Fibroblast of peridontal ligament (primary cell): ENCODE measurements around the gene CD300LF.

Experiments
- DNase-seq: peaks from one replicate; pipeline ENCODE4 v3.0.0-alpha.2; 2010; ENCODE audit errors: extremely low read depth

Gene CD300LF

GRCh38 chr17:74729866-74730265, 17.1 kb upstream of the CD300LF start:
- DNase-seq, result no peak

DNA sequence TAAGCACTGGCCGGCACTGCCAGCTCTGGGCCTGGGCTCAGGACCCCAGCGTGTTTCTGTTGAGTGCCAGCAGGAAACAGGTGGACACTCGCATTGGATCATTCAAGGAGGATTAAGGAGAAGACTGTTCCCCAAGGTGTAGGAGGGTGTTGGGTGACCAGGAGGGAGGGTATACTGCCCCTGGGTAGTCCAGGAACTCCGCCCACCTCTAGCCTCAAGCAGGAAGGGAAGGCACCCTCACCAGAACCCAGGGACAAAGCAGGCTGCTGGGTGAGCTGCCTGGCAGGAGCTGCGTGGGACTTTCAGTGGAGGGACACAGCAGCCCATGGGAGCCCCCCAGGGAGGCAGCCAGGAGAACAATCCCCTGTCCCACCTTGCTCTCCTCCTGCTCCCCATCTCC, 16.6 kb upstream of the CD300LF start:
- DNase-seq, result no peak

- DNase-seq, result no peak
Measured at GRCh38 chr17:74728702-74729075, 16.0 kb upstream of the CD300LF start.

- DNase-seq, result no peak
Measured at GRCh38 chr17:74728033-74728701, 15.4 kb upstream of the CD300LF start.

GRCh38 chr17:74725111-74725510, 12.4 kb upstream of the CD300LF start:
- no peak for DNase-seq

DNA sequence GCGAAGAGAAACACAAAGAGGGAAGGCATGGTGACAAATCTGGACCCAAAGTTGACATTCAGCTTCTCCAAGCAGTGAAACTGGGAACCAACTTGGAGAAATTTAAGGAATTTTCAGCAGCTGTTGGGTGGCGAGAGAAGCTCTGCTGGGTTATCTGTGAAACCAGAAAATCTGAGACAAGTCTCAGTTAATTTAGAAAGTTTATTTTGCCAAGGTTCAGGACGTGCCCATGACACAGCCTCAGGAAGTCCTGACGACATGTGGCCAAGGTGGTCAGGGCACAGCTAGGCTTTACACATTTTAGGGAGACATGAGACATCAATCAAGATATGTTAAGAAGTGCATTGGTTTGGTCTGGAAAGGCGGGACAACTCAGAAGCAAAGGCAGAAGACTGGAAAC, 11.2 kb upstream of the CD300LF start:
- DNase-seq, result no peak

DNA sequence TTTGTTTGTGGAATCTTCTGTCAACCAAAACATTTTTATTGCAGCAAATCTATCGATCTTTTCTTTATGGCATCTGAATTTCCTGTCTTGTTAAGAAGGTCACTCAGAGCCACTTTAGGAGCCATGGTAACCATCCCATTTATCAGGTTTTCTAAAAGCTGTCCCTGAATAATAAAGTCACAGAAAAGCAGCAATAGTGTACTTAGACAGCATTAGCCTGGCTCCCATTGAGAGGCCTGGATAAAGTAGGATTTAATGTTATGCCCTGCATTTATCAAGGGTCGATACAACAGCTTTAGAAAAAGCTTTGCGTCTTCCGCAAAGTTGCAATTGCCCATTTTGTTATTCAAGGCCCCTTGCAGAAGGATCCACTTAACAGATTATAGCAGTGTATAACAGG, 10.1 kb upstream of the CD300LF start:
- DNase-seq, result no peak

DNA sequence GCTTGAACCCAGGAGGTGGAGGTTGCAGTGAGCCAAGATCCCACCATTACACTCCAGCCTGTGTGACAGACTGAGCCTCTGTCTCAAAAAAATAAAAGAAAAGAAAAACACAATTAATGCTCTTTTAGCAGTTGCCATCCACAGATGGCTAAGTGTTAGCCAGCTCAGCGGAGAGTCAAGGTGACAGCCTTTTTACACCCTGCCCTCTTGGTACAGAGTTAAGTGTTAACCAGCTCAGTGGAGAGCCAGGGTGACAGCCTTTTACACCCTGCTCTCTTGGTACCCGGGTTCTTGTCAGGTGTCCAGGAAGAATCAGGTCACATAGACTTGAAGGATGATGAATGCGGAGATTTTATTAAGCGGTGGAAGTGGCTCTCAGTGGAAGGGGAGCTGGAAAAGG, 7.8 kb upstream of the CD300LF start:
- no peak for DNase-seq

- no peak for DNase-seq
Measured at GRCh38 chr17:74715144-74715543, 2.4 kb upstream of the CD300LF start.

DNA sequence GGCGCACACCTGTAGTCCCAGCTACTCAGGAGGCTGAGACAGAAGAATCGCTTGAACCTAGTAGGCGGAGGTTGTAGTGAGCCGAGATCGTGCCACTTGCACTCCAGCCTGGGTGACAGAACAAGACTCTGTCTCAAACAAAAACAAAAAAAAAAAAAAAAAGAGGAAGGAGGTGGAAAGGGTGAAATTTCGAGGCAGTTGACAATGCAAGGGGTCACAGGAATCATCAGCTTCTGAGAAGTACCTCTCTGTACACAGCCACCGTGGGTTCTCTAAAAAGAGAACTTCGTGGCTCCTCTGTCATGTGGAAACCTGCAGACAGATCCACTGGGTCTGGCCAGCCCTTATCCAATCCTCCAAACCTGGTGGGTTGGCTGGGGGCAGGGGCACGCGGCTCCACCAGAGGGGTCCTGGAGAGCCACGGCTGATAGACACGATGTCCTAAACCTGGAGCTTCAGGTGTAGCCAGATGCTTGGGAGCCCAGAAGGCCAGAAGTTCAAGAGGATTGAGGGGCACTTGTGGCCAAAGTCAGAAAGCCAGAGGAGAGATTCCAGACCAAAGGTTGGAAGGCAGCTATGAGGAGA, 540 bp upstream of the CD300LF start:
- no peak for DNase-seq

GRCh38 chr17:74712301-74712700, 422 bp downstream of the CD300LF start:
- DNase-seq, result no peak

- no peak for DNase-seq
Measured at GRCh38 chr17:74711058-74711824, 1.5 kb downstream of the CD300LF start.

DNA sequence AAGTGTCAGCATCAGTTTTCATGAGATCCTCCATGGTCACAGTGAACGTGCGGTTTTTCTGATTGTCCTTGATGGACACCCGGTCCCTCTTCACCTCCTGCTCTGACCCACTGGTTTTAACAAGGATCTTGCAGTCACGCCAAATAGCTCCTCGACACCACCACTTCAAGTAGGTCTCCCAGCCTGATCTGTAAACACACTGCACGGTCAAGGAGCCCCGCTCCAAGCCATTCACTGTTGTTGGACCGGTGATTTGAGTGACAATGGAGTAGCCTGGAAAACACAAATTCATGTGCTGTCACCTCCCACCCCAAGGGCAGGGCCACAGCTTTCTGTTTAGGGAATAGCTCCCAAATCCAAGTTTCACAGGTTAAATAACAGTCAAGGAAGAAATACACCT, 8.2 kb downstream of the CD300LF start:
- DNase-seq, result no peak

DNA sequence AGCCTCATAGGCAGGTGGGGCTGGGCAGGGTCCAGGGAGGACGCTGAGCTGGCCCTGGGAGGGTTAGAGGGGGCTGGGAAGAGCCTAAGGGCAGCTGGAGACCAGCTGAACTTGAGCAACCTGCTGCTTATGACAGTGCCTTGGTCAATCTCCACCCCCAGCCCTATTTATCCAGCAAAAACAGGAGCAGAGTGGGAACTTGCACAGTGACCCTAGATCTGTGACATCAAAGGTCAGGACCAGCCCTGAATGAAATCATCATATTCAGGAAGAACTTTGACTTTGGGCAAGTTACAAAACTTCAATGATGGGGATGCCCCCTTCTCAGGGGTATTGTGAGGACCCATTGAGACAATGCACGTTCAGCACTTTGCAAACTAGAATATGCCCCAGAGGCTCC, 9.4 kb downstream of the CD300LF start:
- no peak for DNase-seq

DNA sequence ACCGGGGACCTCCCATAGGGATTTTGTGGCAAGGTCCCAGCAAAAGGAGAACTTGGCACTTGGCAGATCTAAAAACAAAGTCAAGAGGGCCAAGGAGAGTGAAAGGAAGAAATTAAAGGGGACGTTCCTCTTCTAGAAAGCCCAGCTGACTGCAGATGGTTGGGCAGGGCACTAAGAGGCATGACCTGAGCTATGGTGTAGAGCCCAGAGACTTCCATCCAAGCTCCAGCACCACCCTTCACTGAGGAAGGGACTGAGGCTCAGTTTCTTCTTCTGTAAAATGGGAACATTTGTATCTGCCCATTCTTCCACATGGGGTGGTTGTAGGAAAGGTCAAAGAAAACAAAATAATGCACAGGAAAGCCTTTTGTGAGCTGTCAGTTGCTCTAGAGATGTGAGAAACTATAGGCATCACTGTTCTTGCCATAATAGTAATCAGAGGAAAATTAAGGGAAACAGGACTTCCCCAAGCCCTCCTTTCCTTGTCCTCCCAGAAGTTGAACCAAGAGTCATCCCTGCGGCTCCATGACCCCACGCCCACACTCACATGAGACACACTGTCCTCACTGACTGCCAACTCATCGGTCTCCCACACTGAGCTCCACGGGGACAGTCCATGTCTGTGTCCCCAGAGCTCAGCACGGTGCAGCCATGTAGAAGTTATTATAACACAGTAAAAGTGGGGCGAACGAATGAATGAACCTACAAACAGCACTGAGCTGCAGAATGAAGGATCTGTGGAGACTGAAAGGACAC, 10.4 kb downstream of the CD300LF start:
- no peak for DNase-seq

DNA sequence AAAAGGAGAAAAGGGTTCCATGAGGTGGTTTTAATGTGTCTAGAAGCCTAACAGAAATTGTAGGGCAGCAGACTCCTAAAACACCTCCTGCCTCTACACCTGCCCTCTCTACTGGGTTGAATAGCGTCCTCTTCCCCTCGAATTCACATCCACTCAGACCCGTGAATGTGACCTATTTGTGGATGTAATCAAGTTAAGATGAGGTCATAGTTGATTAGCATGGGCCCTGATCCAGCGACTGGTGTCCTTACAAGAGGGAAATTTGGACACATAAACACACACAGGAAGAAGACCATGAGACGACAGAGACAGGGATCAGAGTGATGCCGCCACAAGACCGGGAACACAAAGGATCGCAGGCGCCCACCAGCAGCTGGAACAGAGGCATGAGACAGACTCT, 13.5 kb downstream of the CD300LF start:
- no peak for DNase-seq

DNA sequence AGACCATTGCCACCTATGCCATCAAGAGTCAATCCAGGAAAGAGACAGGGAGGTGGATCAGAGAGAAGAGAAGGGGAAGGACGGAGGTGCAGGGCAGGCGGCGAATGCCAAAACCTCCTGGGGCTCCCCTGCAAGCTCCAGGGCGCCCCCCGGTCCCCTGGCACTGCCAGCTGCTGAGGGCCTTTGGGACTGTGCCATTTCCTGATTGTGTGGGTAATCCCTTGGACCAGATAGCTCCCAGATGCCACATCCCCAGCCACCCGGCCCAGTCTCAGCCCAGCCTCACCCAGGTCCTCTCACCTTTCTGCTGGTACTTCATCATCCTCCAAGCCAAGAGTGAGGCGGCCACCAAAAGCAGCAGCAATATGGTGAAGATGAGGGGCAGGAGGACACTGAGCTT, 14.7 kb downstream of the CD300LF start:
- DNase-seq, result no peak

- DNase-seq, result no peak
Measured at GRCh38 chr17:74697515-74697914, 15.2 kb downstream of the CD300LF start.

DNA sequence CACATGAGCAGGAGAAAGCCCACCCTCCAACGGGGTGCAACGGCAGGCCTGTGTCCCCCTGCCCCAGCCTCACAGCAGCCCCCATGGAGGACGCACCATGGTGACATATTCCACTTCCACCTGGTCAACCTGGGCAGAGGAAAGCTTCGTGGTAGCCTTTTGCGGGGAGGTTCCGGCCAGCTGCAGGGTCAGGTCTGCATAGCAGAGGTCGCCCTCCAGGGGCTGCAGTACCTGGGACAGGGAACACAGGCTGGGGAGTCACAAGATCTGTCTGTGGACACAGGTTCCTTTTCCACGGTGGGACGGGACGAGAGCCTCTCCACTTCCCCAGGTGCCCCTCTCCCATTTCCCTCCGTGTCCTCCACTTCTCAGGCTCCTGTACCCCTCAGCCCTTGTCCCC, 17.1 kb downstream of the CD300LF start:
- DNase-seq, result no peak

GRCh38 chr17:74694081-74694480, 18.6 kb downstream of the CD300LF start:
- no peak for DNase-seq

GRCh38 chr17:74691151-74691550, 21.6 kb downstream of the CD300LF start:
- DNase-seq, result no peak

DNA sequence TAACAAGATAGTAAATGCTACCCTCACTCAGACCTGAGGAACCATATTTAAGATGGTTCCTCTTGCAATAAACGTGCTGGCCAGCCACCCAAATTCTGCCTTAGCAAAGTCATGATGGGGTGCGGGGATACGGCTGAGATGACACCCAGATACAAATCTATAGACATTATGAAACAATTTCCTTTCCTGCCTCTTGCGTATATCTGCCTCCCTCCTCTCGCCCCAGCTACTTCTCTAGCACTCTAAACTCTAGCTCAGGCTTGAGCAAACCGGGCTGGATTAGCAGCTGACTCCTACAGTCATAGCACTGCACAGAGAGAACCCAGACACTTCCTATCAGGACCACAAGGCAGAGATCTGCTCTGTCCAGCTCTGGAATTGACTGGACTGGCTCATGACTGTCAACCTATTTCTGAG, 22.3 kb downstream of the CD300LF start:
- no peak for DNase-seq

DNA sequence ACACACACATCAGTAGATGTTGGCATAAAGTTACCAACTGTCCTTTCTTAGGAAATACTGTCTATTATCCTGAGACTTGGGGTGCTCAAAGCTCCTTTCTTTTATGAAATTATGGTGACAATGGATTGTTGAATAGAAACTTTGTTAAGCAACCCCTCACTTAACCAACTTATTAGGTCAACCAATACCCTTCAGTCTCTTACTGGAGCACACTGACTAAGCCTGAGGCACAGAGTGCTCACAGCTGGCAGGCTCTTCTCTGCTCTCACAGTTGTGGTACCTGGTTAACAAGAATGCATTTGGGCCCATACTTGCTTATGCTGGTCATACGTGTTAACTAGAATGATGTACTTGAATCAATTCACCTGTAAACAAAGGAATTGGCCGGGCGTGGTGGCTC, 24.8 kb downstream of the CD300LF start:
- DNase-seq, result no peak
